Epithelial cell of esophagus (primary cell): ENCODE data around the gene RNF213.

Source experiments
- DNase-seq: peaks from one replicate; pipeline ENCODE4 v3.0.0; 2010; ENCODE audit warnings: low read depth
- H3K4me3 ChIP-seq: 2 replicates; pipeline ENCODE4 v1.5.1; 2011; ENCODE audit warnings: mild to moderate bottlenecking, low read length, control low read depth
- CTCF ChIP-seq: IDR thresholded peaks from 2 replicates; pipeline ENCODE4 v1.5.1; 2011; ENCODE audit warnings: low read depth, mild to moderate bottlenecking, low read length, control low read depth, inconsistent platforms; ENCODE audit not compliant: insufficient read depth; ENCODE audit errors: missing control alignments

Gene RNF213

DNA sequence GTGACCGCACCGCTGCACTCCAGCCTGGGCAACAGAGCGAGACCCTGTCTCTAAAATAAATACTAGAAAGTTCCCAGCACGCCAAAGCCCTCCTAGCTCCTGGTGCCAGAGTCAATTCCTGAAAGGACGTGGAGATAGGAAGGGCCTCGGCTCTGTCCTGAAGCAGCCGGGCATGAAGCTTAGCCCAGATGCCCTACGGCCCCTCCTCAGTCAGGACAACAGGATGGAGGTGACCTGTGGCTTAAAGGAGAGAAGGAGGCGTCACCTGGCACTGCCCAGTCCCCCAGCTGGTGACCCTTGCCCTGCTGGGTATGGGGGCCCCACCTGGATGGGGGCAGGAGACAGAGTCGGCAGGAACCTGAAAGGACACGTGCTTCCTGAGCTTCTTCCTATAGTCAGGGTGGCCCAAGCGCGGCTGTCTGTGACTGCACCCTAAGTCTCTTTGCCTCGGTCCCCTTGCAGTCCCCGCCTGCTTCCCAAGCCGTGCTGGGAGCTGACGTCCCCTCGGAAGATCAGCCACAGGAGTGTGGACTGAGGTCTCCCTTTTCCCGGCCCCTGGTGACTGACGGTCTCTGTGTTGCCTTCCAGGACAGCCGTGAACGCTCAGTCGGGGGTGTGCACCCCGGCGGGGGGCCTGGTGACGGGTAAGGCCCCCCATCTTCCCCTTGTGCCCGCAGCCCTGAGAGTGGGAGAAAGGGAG, 14.9 kb upstream of the RNF213 start:
- DNase-seq, result no peak
- TF ChIP-seq CTCF, result no peak
- H3K4me3 ChIP-seq, result no peak overlapping the region

DNA sequence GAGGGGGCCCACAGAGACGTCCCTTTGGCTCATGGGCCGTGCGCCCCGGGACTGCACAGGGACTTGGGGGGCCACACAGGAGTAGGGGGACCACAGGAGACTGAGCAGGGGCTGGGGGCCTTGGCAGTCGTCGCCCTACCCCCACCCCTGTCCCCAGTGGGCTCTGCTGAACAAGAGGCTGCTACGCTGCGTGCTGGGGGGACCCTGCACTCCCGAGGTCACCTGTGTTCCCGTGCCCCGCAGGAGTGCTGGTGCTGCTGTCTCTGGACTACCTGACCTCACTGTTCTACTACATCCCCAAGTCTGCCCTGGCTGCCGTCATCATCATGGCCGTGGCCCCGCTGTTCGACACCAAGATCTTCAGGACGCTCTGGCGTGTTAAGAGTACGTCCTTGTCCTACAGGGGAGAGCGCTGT, 14.4 kb upstream of the RNF213 start:
- DNase-seq, result no peak
- TF ChIP-seq CTCF, result no peak
- H3K4me3 ChIP-seq, result no peak overlapping the region

DNA sequence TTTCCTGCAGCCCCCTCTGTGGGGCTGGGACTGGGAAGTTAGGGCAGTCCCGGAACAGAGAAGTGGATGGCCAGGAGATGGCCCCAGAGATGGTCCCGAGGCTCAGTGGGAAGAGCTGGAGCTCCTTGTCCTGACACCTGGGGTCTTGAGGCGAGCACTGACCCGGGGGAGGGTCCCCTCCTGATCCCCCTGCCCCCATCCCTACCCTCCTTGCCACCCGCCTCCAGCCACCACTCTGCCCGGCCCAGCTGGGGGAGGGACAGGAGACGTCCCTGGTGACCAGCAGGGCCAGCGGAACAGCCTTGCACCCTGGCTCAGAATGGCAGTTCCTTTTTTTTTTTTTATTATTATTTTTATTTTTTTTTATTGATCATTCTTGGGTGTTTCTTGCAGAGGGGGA, 13.9 kb upstream of the RNF213 start:
- TF ChIP-seq CTCF, result no peak
- DNase-seq, result no peak
- no peak overlapping the region for H3K4me3 ChIP-seq

DNA sequence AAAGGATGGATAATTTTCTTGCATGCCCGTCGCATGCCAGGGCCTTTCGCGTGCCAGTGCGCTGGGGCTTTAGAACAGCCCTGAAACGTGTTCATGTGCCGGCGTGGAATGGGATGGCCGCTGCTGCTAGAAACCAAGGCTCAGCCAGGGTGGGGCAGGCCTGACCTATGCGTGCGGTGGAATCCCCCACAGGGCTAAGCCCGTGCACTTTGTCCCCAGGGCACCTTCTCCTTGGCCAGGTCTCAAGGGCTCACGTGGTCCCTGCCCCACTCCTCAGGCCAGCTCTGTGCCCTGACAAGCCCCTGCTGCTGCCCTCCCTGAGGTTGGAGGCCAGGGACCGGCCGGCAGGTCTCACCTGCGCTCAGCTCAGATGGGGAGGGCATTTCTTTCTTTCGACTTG, 13.1 kb upstream of the RNF213 start:
- DNase-seq, result no peak
- H3K4me3 ChIP-seq, result no peak overlapping the region
- TF ChIP-seq CTCF, result no peak

GRCh38 chr17:80248001-80248893, 12.4 kb upstream of the RNF213 start:
- TF ChIP-seq CTCF, result no peak
- no peak for DNase-seq
- no peak overlapping the region for H3K4me3 ChIP-seq

DNA sequence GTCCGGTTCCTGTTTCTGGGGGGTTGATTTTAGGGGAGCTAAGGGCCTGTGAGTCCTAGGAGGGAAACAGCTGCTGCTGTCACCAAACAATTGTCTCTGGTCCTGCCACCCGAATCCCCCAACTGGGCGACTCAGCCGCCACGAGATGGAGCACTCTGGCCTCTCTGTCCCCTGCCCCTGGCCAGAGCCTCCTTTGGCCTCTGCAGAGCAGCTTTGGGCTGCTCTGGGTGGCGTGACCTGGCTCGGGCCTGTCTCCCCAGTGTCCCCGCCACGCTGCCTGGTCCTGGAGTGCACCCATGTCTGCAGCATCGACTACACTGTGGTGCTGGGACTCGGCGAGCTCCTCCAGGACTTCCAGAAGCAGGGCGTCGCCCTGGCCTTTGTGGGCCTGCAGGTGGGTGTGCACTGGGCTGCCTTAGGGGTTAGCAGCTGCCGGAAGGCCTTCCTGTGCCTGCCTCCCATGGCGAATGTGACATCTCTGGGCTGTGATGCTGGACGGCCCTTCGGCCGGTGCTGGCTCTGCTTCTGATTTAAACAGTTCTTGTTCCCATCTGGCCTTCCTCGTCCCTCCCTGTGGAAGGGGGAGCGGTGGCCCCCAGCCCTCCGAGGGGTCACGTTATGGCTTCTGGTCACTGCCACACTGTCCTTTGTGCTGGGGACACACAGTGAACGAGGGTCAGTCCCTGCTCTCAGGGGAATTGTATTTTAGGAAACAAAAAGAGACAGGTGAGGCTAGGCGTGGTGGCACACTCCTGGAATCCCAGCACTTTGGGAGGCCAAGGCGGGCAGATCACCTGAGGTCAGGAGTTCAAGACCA, 11.6 kb upstream of the RNF213 start:
- TF ChIP-seq CTCF, result no peak
- no peak for DNase-seq
- H3K4me3 ChIP-seq, result no peak overlapping the region
